ENCODE measurements around the gene BMP7.
"Not testable (repeated sequence)": the region's sequence is repeated elsewhere in the genome, so short reads cannot be mapped to it uniquely, and the experiment has no call there.

BMP7 gene

DNA sequence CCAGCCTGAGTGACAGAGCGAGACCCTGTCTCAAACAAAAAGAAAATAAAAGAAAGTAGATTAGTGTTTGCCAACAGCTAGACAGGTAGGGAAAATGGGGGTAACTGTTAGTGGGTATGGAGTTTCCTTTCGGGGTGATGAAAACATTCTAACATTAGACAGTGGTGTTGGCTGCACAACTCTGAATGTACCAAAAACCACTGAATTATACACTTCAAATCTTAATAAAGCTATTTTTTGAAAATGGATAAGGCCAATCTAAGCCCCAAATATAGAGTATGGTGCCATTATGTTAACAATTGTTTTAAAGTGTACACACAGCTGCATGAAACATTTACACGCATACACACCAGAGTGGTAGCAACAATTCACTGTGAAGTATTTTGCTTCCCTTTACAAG is 57.0 kb downstream of the BMP7 start:
- DNase-seq, result no peak

DNA sequence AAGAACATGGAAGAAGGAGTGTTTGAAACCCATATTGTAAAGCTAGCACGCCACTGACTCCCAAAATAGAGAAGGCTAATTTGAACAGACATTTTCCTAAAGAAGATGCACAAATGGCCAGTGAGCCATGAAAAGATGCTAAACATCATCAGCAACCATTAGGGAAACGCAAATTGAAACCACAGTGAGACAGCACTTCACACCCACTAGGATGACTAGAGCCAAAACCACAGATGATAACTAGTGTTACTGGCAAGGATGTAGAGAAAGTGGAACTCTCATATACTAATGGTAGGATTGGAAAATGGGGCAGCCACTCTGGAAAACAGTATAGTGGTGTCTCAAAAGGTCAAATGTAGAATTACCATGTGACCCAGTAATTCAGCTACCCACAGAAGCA is 58.2 kb downstream of the BMP7 start:
- DNase-seq, result no peak

DNA sequence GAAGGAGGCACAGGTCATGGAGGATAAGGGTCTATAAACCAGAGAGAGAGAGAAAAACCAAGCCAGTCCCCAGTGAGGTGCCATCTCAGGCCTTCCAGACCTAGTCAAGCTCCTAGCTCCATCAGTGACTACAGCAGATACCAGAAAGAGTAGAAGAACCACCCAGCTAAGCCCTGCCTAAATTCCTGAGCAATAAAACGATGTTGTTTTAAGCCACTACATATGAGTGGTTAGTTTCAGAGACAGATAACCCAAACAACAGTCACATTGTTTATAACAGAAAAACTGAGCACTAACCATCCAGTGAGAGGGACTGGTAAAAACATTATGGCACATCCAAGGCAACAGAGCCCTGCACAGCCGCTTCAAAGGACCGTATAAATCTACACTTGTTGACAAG is 59.2 kb downstream of the BMP7 start:
- DNase-seq, result no peak

DNA sequence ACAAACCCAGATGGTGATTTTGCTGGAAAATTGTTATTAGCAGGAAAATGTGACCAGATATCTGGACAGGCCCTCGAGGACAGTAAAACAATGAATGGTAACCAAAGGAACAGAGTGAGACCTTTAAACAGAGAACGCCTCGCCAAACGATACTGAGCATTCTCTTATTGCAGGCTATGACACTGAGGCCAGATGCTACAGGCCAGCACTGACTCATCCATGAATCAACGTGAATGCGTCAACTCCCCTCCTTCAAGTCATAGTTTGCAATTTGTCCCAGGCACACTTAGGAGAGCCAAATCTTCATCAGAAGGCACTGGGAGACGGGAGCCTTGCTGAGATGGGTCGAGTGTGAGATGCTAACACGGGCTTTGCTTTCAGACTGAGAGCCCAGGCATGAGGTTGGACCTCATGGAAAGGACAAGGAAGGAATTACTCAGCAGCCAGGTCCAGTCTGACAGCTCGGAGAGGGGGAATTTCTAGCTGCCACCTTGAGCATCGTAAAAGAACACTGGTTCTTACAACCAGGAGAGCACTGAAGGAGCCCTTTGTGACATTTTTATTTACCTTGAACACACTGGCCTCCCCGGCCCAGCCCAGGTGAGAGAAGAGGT is 60.7 kb downstream of the BMP7 start:
- DNase-seq, result no peak

DNA sequence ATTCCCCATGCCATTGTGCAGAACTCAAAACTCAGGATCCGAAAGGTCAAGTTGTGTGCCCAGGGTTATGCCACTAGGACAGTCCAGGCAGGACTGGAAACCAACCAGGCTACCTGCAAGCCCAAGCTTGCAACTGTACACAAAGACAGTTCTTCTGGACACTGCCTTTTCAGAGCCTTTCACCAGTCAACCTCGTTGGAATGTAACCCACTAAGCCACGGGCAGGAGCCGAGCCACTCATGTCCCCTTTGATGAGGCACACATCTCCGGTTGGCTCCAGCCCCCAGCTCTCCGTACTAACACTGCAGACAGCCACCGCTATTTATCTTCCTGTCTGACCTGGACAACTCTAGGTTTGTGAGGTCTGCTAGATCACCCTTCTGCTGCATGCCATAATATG is 62.5 kb downstream of the BMP7 start:
- no peak for DNase-seq

DNA sequence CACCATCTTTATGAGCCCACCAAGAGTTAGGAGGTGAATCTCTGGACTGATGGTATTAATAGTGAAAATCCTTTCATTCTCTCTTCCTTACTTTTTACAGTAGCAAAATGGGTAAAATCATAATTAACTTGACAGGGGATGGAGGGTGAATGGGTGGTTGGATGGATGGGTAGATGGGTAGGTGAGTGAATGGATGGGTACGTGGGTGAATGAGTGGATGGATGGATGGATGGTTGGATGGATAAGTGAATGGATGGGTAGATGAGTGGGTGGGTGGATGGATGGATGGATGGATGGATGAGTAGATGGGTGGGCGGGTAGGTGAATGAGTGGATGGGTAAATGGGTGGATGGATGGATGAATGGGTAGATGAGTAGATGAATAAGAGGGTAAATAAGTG is 63.2 kb downstream of the BMP7 start:
- DNase-seq, result no peak

DNA sequence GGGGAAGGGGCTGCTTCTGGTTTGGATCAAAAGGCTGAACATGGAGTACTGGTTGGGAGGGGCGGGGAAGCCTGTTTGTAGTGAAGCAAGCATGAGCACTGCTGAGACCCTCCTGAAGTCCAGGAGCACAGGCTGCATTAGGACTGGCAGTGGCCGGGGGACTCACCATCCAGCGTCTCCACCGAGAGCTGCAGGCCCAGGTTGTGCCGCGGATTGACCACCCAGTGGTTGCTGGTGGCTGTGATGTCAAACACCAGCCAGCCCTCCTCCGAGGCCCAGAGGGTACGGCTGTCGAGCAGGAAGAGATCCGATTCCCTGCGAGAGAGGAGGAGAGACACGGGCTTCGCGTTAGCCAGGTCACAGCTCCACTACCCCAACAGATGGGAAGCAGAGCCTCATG is 64.1 kb downstream of the BMP7 start:
- no peak for DNase-seq

DNA sequence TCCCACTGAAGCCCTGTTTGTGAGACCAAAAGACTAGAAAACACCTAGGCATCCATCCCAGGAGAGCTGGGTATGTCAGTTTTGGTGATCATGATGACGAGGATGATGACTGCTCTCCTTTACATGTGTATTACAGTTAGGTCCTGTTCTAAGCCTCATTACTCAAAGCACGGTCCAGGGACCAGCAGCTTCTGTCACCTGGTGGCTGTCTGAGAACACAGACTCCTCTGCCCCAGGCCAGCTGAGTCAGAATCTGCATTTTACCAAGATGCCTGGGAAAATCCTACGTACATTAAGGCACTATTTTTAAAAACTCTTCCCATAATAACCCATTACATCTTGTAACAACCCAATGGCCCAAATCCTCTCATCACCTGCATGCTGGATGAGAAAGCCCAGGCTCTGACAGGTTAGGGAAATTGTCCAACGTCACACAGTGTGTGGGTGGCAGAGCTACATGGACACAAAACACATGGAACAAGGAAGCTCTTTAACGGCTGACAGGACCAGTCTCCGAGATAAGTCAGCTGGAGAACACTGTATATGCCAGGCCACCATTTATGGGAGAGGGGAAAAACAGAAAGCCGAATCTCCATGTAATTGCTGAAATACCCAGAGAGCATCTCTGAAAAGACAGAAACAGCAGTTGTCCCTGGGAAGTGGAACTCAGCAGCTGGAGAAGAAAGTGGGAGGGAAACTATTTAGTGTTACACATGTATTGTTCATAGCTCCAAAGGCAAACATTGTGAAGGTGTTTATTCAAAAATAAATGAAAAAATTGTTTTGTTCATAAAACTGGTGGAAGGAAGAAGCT is 65.4 kb downstream of the BMP7 start:
- no peak for DNase-seq

DNA sequence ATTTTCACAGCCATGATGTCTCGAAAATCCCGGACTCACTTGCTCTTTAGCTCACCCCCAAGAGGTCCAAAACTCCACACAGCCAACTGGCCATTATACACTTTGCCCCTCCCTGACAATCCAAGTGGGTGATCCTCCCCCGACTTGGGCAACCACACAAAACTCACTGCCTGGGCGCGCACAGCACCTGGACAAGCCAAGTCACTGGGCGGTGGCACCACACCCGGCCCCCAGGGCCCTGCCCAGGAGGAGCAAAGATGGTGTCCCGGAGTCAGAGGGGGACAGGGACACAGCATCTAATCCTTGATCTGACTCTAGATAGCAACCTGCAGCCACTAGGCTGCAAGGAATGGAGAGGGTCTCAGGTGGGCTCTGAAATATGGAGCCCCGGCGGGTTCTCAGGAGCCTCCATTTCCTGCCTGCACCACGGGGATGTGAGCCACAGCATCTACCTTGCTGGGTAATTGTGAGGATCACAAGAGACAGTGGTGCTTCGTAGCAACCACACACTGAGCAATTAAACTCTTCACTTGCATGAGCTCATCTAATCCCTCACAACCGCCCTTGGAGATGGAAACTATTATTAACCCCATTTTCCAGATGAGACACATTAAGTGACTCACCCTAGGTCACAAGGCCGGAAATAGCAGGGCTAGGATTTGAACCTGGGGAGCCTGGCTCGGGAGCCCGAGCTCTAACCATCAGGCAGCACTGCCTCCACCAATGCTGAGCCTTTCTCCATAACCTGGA is 66.6 kb downstream of the BMP7 start:
- DNase-seq, result no peak

DNA sequence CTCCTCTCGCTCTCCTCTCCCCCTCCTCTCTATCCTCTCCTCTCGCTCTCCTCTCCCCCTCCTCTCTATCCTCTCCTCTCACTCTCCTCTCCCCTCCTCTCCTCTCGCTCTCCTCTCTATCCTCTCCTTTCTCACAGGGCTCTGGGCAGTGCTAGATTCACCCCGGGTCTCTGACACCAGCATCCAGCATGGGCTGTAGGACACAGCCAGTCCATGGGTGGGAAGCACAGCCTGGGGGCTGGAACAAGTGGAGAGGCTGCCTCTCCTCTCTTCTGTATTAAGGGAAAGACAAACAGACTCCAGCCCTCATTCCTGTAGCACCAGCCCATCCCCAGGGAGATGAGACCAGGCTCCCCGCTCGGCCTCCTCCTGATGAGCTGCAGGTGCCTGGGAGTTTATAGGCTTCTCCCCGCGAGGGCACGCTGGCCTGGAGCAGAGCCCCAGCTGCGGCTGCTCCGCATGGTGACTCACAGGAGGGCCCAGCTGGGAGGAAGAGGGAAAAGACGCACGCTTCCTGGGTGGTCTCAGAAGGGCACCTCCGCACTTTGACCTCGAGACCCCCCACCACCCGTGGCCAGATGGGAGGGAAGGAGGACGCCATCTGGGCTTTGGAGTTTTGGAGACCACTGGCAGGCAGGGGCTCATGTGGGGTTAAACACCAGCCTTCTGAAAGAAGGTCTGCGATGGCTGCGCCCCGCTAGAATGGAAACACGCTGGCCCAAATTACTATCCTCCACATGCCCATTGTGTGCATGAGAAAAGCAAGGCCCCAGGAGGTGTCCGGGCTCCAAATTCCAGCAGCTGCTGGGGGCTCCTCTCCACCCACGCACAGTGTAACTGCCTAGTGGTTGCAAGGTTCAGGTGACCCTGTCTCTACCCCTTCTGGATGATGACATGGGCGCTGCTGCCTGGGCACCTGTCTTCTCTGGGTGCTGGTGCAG is 68.0 kb downstream of the BMP7 start:
- no peak for DNase-seq

DNA sequence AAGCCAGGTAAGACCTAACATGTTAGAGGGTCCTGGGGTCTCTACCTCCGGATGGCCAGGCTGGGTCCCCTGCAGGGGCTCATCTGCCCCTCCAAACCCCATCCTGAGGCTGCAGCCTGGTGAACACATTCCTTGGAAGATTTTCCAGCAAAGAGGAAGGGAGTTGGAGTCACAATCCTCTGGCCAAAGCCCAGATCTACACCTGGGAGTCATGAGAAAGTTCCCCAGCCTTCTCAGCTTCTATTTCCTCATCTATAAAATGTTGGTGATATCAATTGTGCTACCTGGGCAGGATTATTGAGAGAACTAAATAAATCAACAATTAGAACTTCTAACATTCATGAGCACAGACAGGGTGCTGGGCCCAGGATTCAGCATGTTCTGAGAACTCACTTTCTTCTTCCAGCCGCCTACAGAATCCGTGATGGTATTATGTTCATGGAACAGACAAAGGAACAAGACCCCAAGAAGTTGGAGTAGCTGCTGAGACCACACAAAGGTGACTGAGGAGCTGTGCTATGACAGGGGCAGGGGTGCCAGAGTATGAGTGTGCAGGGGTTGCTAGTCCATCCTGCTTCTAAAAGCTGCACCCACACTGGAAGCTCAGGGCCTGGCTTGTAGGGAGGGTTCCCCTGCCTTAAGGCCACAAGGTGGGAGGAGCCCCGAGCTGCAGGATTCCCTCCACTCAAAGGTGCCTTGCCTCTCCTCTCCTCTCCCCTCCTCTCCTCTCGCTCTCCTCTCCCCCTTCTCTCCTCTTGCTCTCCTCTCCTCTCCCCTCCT is 68.9 kb downstream of the BMP7 start:
- DNase-seq, result no peak

DNA sequence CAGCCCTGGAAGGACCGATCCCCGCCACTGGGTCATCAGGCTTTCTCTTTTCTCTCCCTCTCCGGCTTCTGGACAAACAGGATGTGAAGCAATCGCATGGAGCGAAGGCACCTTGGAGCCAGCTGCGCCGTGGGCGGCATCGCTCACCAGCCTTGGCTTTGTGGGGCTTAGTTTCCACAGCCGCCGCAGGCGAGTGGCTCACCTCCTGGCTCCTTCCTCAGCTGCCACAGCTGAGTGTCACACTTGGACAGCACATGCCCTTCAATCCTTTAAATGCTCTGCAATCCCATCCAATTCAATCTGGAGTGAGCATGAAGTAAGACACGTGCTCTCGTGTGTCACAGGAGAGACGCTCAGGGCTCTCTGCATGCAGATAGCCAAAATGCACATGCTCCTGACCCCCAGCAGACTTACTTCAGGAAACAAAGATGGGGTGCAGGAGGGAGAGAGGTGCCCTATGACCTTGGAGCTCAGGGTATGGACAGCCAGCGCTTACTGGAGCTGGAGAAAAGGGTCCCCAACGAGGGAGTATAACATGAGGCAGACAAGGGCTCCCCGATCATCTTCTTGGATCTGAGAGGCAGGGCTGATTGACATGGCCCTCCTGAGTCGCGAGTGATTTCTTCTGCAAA is 70.9 kb downstream of the BMP7 start:
- no peak for DNase-seq

DNA sequence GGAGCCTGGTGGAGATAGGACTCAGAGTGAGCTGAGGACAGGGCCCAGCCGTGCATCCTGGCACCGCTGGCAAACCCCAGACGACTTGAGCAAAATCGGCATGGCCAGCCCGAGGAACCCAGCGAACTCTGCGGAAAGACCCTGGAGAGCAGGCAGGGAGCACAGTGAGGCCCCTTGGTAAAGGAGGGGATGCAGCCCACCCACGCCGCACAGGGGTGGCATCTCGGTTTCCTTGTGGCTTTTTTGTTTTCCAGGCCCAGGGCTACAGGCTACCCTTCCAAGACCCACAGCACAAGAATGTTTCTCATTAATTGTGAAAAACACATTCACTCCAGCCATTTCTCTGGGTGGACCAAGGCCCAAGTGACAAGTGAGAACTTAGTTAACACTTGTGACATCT is 71.4 kb downstream of the BMP7 start:
- DNase-seq, result no peak

DNA sequence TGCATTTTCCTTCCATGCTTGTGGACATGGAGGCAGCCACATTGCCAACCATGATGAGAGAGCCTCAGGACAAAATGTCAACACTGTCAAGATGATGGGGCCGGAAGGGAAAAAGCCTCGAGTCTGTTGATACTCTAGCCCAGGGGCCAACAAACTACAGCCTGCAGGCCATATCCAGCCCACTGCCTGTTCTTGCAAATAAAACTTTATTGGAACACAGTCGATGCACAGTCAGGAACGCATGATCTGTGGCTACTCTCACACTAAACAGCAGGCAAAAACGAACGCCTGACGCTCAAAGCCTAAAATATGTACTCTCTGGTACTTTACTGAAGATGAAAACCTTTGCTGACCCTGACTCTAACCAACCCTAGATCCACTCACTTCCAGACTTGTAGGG is 72.3 kb downstream of the BMP7 start:
- no peak for DNase-seq

DNA sequence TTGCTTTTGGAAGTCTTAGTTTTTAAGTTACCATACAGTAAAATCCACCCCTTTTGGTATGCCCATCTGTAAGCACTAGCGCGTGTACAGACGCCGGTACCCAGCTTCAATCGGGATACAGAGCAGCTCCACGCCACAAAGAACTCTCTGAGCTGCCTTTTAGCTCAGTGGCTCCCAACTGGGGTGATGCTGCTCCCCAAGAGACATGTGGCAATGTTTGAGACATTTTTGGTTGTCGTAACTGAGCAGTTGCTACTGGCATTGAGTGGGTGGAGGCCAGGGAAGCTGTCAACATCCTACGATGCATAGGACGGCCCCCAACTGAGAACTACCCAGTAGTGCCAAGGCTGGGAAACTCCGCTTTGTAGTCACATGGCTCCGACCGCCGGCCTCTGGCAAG is 73.3 kb downstream of the BMP7 start:
- DNase-seq, result no peak

DNA sequence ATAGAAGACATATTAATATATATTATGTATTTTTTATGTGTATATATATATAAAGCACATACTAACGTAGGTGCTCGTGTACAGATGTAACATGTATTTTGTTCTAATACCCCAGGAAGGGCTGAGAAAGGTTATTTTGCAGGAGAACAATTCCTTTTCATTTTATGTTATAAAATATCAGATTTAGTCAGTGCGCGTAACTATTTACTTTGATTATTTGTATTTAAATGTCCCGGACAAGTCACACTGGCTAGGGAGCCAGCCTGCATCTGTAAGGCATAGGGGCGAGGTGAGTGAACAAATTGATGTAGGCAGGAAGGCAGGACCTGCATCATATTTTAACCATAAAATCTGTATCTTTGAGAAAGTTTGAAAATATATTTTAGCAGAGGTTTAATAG is 74.1 kb downstream of the BMP7 start:
- no peak for DNase-seq

DNA sequence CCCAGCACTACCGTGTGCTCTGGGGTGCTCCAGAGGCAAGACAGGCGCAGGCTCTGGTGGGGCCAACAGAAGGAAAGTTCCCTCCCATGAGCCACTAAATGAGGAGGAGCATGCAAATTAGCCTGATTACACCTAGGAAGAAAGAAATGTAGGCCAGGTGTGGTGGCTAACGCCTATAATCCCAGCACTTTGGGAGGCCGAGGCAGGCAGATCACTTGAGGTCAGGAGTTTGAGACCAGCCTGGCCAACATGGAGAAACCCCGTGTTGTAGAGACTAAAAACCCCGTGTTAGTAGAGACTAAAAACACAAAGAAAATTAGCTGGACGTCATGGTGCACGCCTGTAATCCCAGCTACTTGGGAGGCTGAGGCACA is 75.2 kb downstream of the BMP7 start:
- not testable (repeated sequence) for DNase-seq

DNA sequence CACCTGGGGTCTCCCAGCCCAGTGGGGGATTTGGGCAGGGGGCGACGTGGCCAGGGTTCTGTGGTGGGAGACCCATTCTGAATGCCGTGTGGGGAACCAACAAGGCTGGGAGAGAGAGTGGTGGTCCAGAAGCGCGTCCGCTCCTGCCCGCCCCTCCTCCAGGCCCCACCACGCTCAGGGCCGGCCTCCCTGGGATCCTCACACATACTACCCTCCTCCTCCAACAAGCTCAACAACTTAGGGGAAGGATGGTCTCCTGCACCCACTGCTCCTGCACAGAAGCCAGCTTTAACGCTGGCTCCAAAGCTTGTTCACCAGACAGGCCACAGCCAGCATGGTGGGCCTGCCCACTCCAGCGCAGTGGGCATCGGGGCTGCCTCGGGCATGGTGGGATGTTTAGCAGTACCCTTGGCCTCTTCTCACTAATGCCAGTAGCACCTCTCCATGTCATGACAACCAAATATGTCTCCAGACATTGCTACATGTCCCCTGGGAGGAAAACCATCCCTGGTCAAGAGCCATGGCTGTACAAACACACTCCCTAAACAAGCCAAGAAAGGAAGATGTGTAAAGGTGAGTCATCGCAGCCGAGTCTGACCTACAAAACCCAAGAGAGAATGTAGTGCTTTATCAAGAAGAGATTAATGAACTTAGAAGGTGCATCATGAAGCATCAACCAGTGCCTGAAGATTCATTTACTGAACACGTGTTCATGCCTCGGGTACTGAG is 75.7 kb downstream of the BMP7 start:
- DNase-seq, result no peak

DNA sequence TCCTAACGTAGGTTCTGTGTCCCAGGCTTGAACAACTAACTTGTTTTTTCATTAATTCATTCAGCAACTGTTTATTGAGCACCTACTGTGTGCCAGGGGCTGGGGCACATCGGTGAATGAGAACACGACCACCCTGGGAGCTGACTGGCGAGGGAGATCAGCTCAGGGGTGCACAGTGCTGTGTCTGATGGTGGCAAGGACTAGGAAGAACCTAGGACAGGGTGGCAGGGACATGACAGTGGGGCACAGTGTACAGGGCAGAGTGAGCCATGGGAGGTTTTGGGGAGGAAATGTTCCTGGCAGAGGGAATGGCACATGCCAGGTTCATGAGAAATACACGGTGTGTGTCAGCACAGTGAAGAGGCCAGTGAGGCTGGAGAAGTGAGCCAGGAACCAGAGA is 76.7 kb downstream of the BMP7 start:
- no peak for DNase-seq

DNA sequence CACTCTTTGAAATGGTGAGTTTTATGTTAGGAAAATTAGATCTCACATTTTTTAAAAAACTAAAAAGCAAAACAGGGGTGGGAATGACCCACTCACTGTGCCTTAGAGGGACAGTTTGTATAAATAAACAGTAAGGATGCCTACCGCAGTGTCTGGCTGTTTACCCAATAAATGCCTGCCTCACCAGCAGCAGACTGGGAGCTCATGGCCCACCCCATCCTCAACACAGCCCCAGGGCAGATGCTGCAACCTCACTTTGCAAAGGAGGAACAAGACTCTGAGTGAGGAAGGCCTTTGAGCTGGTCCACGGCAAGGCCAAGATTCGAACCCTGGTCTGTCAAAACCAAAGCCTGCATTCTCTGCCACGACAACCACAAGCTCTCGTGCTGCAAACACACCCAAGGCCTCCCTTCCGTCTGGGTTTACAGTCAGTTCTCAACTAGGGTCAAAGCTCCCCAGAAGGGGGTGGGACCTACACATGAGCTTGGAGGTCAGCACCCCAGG is 77.8 kb downstream of the BMP7 start:
- no peak for DNase-seq

DNA sequence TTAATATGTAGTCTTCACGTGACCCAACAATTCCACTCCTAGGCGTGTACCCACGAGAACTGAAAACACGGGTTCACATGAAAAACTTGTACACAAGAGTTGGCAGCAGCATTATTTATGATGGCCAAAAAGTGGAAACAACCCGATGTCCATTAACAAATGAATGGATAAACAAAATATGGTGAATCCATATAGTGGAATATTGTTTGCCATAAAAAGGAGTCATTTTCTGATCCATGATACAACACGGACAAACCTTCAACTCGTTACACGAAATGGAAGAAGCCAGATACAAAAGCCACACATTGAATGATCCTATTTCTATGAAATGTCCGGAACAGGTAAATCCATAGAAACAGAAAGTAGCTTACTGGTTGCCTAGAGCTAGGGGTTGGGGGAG is 78.4 kb downstream of the BMP7 start:
- no peak for DNase-seq

Measured in NCI-H2029 treated with DMSO at 0.1 percent for 48 hours (cell line).